ENCODE results near the gene BCS1L. TPM values are rescaled to one million over a fixed set of nuclear protein-coding genes. Genes with fewer than 3 reads are reported as not detected.

Gene BCS1L
- total RNA-seq, 1 donor from 2014 or later: 52.2 TPM

DNA sequence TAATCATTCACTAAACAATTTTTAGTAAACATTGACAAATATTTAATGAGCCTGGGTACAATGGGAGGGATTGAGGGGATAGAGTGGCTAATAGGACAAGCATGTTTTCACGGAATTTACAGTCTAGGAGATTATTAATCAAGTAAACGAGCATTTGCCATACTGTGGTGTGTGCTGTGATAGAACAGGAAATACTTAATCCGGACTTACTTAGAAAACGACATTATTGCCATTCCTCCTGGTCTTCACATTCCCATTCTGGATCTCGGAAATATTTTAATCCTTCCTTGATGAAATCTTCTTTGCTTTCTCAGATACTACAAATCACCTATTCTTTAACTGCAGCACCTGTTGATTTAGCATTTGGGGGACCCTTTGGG is 52.1 kb downstream of the BCS1L start:
- intact Hi-C loops (cut with micrococcal nuclease): loop anchor here (1.0 to 5.0 kb wide), 6 partner anchors 22 to 831 kb away; partner anchors contain the start of genes CHPF, CNPPD1, NHEJ1 and ZFAND2B

Other genes starting within 250 kb of the BCS1L start
- gene VIL1, start 240.6 kb upstream of the BCS1L start, total RNA-seq: 0.27 TPM in 1 of 2 replicates, not detected in the other
- gene USP37, start 91.3 kb upstream of the BCS1L start, total RNA-seq: 30.3 and 32.8 TPM in 2 replicates
- 105 and 109 TPM in 2 replicates for gene CNOT9, start 90.8 kb upstream of the BCS1L start, total RNA-seq
- 0.49 and 0.64 TPM in 2 replicates for gene PLCD4, start 51.8 kb upstream of the BCS1L start, total RNA-seq
- 57.0 and 59.0 TPM in 2 replicates for gene ZNF142, start 60 bp upstream of the BCS1L start, total RNA-seq
- 23.8 and 26.9 TPM in 2 replicates for gene RNF25, start 12.3 kb downstream of the BCS1L start, total RNA-seq
- 16.6 and 17.6 TPM in 2 replicates for gene STK36, start 12.4 kb downstream of the BCS1L start, total RNA-seq
- 38.5 and 47.3 TPM in 2 replicates for gene TTLL4, start 51.2 kb downstream of the BCS1L start, total RNA-seq
- 0.12 and 0.17 TPM in 2 replicates for gene CYP27A1, start 122.5 kb downstream of the BCS1L start, total RNA-seq
- gene PRKAG3, start 172.1 kb downstream of the BCS1L start, total RNA-seq: not detected in 2 replicates
- not detected in 2 replicates for gene WNT6, start 200.1 kb downstream of the BCS1L start, total RNA-seq
- gene WNT10A, start 221.2 kb downstream of the BCS1L start, total RNA-seq: 0.07 and 0.29 TPM in 2 replicates